ENCODE data around the gene SND1.

The SND1 gene

GRCh38 chr7:128036226-128036940 is 384.4 kb downstream of the SND1 start:
- no peak overlapping the region for H3K4me3 ChIP-seq (ENCODE audit: low read depth, low read length)
- TF ChIP-seq CTCF (IDR thresholded peaks at IDR 0.05; ENCODE audit: borderline replicate concordance, insufficient read depth, low read depth, low read length), result no peak

- H3K4me3 ChIP-seq (ENCODE audit: low read depth, low read length), result no peak overlapping the region
- no peak for TF ChIP-seq CTCF (IDR thresholded peaks at IDR 0.05; ENCODE audit: borderline replicate concordance, insufficient read depth, low read depth, low read length)
Observed at GRCh38 chr7:128037081-128037480, 385.1 kb downstream of the SND1 start.

- no peak overlapping the region for H3K4me3 ChIP-seq (ENCODE audit: low read depth, low read length)
- TF ChIP-seq CTCF (IDR thresholded peaks at IDR 0.05; ENCODE audit: borderline replicate concordance, insufficient read depth, low read depth, low read length), result no peak
Observed at GRCh38 chr7:128037880-128038619, 386.1 kb downstream of the SND1 start.

GRCh38 chr7:128039544-128039953 is 387.6 kb downstream of the SND1 start:
- TF ChIP-seq CTCF (IDR thresholded peaks at IDR 0.05; ENCODE audit: borderline replicate concordance, insufficient read depth, low read depth, low read length), result no peak
- H3K4me3 ChIP-seq (ENCODE audit: low read depth, low read length), result no peak overlapping the region

- H3K4me3 ChIP-seq (ENCODE audit: low read depth, low read length), result no peak overlapping the region
- TF ChIP-seq CTCF (IDR thresholded peaks at IDR 0.05; ENCODE audit: borderline replicate concordance, insufficient read depth, low read depth, low read length), result no peak
Observed at GRCh38 chr7:128040205-128040604, 388.2 kb downstream of the SND1 start.

- TF ChIP-seq CTCF (IDR thresholded peaks at IDR 0.05; ENCODE audit: borderline replicate concordance, insufficient read depth, low read depth, low read length), result no peak
- no peak overlapping the region for H3K4me3 ChIP-seq (ENCODE audit: low read depth, low read length)
Observed at GRCh38 chr7:128041203-128041602, 389.2 kb downstream of the SND1 start.

GRCh38 chr7:128042012-128042411 is 390.0 kb downstream of the SND1 start:
- no peak for TF ChIP-seq CTCF (IDR thresholded peaks at IDR 0.05; ENCODE audit: borderline replicate concordance, insufficient read depth, low read depth, low read length)
- no peak overlapping the region for H3K4me3 ChIP-seq (ENCODE audit: low read depth, low read length)

Measured in GM12875 (cell line).